C4-2B (cell line): ENCODE measurements around the gene MEIS1.

Source experiments
- H3K27ac ChIP-seq: fragments of 450-650 bp; 2 replicates; pipeline ENCODE4 v1.5.1; 2017
- CTCF ChIP-seq: fragments of 450-650 bp; conservative IDR thresholded peaks from 2 replicates; pipeline ENCODE4 v1.5.1; 2017; ENCODE audit warnings: mild to moderate bottlenecking
- ZFX ChIP-seq: fragments of 450-650 bp; IDR thresholded peaks from 2 replicates; pipeline ENCODE4 v1.6.1; 2017

MEIS1 gene

GRCh38 chr2:66530651-66531050 is 95.7 kb downstream of the MEIS1 start:
- H3K27ac ChIP-seq, result no peak overlapping the region
- no peak for TF ChIP-seq CTCF
- TF ChIP-seq ZFX, result no peak

- TF ChIP-seq CTCF (no peak), ZFX (no peak)
- no peak overlapping the region for H3K27ac ChIP-seq
Measured at GRCh38 chr2:66531155-66531554, 96.2 kb downstream of the MEIS1 start.

- no peak for TF ChIP-seq ZFX
- TF ChIP-seq CTCF, result no peak
- H3K27ac ChIP-seq, result no peak overlapping the region
Measured at GRCh38 chr2:66531567-66531966, 96.6 kb downstream of the MEIS1 start.

GRCh38 chr2:66532972-66533868 is 98.3 kb downstream of the MEIS1 start:
- TF ChIP-seq CTCF, result no peak
- TF ChIP-seq ZFX, result no peak
- H3K27ac ChIP-seq, result no peak overlapping the region

- no peak for TF ChIP-seq CTCF
- no peak for TF ChIP-seq ZFX
- H3K27ac ChIP-seq, result no peak overlapping the region
Measured at GRCh38 chr2:66534461-66534860, 99.5 kb downstream of the MEIS1 start.

GRCh38 chr2:66535574-66536289 is 100.8 kb downstream of the MEIS1 start:
- no peak for TF ChIP-seq CTCF
- TF ChIP-seq ZFX, result no peak
- no peak overlapping the region for H3K27ac ChIP-seq

- TF ChIP-seq CTCF (no peak), ZFX (no peak)
- H3K27ac ChIP-seq, result no peak overlapping the region
Measured at GRCh38 chr2:66536290-66536673, 101.4 kb downstream of the MEIS1 start.
